GM12892 (cell line): ENCODE results near the gene SPATA13.
"Not testable (repeated sequence)": the region's sequence is repeated elsewhere in the genome, so short reads cannot be mapped to it uniquely, and the experiment has no call there.

Experiments used
- POLR2A ChIP-seq: IDR thresholded peaks from 2 replicates; pipeline ENCODE4 v1.6.1; 2011; ENCODE audit warnings: low read depth, low read length, control low read depth
- POLR2AphosphoS5 ChIP-seq: IDR thresholded peaks from 2 replicates; pipeline ENCODE4 v1.6.1; 2011; ENCODE audit warnings: low read depth, low read length, control low read depth
- TAF1 ChIP-seq: IDR thresholded peaks from 2 replicates; pipeline ENCODE4 v1.6.1; 2011; ENCODE audit warnings: low read depth, mild to moderate bottlenecking, control low read depth, low read length, borderline replicate concordance

DNA sequence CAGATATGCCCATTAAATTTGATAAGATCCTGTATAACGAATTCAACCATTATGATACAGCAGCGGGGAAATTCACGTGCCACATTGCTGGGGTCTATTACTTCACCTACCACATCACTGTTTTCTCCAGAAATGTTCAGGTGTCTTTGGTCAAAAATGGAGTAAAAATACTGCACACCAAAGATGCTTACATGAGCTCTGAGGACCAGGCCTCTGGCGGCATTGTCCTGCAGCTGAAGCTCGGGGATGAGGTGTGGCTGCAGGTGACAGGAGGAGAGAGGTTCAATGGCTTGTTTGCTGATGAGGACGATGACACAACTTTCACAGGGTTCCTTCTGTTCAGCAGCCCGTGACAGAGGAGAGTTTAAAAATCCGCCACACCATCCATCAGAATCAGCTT, 160.9 kb downstream of the SPATA13 start:
- not testable (repeated sequence) for TF ChIP-seq POLR2AphosphoS5, POLR2A, TAF1
